ENCODE data around the gene ANO1.

The ANO1 gene

GRCh38 chr11:70164705-70165104, 86.6 kb downstream of the ANO1 start:
- no peak for DNase-seq (ENCODE audit: low spot score)

- DNase-seq (ENCODE audit: low spot score) = no peak
Observed at GRCh38 chr11:70167120-70167519, 89.0 kb downstream of the ANO1 start.

- DNase-seq (ENCODE audit: low spot score) = no peak
Observed at GRCh38 chr11:70167723-70168404, 89.7 kb downstream of the ANO1 start.

GRCh38 chr11:70168405-70168754, 90.3 kb downstream of the ANO1 start:
- DNase-seq (ENCODE audit: low spot score) = no peak

- DNase-seq (ENCODE audit: low spot score) = no peak
Observed at GRCh38 chr11:70169127-70169526, 91.0 kb downstream of the ANO1 start.

- no peak for DNase-seq (ENCODE audit: low spot score)
Observed at GRCh38 chr11:70169632-70170031, 91.5 kb downstream of the ANO1 start.

GRCh38 chr11:70170596-70171210, 92.6 kb downstream of the ANO1 start:
- DNase-seq (ENCODE audit: low spot score) = no peak

- DNase-seq (ENCODE audit: low spot score) = no peak
Observed at GRCh38 chr11:70173018-70173417, 94.9 kb downstream of the ANO1 start.

GRCh38 chr11:70174547-70175235, 96.6 kb downstream of the ANO1 start:
- DNase-seq (ENCODE audit: low spot score) = no peak

- DNase-seq (ENCODE audit: low spot score) = no peak
Observed at GRCh38 chr11:70175236-70175698, 97.2 kb downstream of the ANO1 start.

- DNase-seq (ENCODE audit: low spot score) = peak; percentile 24
Observed at GRCh38 chr11:70176940-70177689, 99.0 kb downstream of the ANO1 start.

- no peak for DNase-seq (ENCODE audit: low spot score)
Observed at GRCh38 chr11:70180906-70181305, 102.8 kb downstream of the ANO1 start.

- no peak for DNase-seq (ENCODE audit: low spot score)
Observed at GRCh38 chr11:70182266-70182665, 104.1 kb downstream of the ANO1 start.

GRCh38 chr11:70183032-70183431, 104.9 kb downstream of the ANO1 start:
- no peak for DNase-seq (ENCODE audit: low spot score)

GRCh38 chr11:70183483-70184176, 105.5 kb downstream of the ANO1 start:
- DNase-seq (ENCODE audit: low spot score) = no peak

- no peak for DNase-seq (ENCODE audit: low spot score)
Observed at GRCh38 chr11:70184396-70184795, 106.3 kb downstream of the ANO1 start.

- no peak for DNase-seq (ENCODE audit: low spot score)
Observed at GRCh38 chr11:70185348-70186055, 107.4 kb downstream of the ANO1 start.

GRCh38 chr11:70186420-70186819, 108.3 kb downstream of the ANO1 start:
- no peak for DNase-seq (ENCODE audit: low spot score)

- DNase-seq (ENCODE audit: low spot score) = no peak
Observed at GRCh38 chr11:70186936-70187335, 108.8 kb downstream of the ANO1 start.

- DNase-seq (ENCODE audit: low spot score) = no peak
Observed at GRCh38 chr11:70187771-70188170, 109.7 kb downstream of the ANO1 start.

- no peak for DNase-seq (ENCODE audit: low spot score)
Observed at GRCh38 chr11:70189622-70190021, 111.5 kb downstream of the ANO1 start.
